ENCODE results near the gene TSPAN13.

GRCh38 chr7:16805441-16805840, 51.9 kb downstream of the TSPAN13 start:
- no peak for TF ChIP-seq EZH2phosphoT487 (IDR thresholded peaks at IDR 0.05; ENCODE audit: low read length)
- TF ChIP-seq, protein P1, sequence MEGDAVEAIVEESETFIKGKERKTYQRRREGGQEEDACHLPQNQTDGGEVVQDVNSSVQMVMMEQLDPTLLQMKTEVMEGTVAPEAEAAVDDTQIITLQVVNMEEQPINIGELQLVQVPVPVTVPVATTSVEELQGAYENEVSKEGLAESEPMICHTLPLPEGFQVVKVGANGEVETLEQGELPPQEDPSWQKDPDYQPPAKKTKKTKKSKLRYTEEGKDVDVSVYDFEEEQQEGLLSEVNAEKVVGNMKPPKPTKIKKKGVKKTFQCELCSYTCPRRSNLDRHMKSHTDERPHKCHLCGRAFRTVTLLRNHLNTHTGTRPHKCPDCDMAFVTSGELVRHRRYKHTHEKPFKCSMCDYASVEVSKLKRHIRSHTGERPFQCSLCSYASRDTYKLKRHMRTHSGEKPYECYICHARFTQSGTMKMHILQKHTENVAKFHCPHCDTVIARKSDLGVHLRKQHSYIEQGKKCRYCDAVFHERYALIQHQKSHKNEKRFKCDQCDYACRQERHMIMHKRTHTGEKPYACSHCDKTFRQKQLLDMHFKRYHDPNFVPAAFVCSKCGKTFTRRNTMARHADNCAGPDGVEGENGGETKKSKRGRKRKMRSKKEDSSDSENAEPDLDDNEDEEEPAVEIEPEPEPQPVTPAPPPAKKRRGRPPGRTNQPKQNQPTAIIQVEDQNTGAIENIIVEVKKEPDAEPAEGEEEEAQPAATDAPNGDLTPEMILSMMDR (IDR thresholded peaks at IDR 0.05; ENCODE audit: low read length): no peak
- TF ChIP-seq EZH2 (optimal IDR thresholded peaks at IDR 0.05; ENCODE audit: low read depth, low read length): no peak

All from MM.1S (cell line).